Uterus (tissue), 2 donors: ENCODE data around the gene COG7.

Experiments
- CTCF ChIP-seq, 4 experiments: fragments of 200-600 bp in 2 of 4; fragments of 450-650 bp in 2 of 4; sonication (generic) in 2 of 4; IDR thresholded peaks; one replicate each; pipeline ENCODE4 v1.5.1; 2016 to 2019; ENCODE audit warnings: antibody characterized with exemption in 4 of 4, mild to moderate bottlenecking in 2 of 4, moderate library complexity in 1 of 4
- POLR2A ChIP-seq, 2 donors: fragments of 450-650 bp; IDR thresholded peaks; one replicate each; pipeline ENCODE4 v1.6.1; 2016; ENCODE audit warnings: antibody characterized with exemption in 2 of 2, mild to moderate bottlenecking in 1 of 2, moderate library complexity in 1 of 2

- TF ChIP-seq POLR2A (IDR thresholded peaks at IDR 0.05), result no peak
- peak; percentile 75 to 90 (median 86) for TF ChIP-seq CTCF (IDR thresholded peaks at IDR 0.05)
Measured at GRCh38 chr16:23434380-23434779, 18.6 kb downstream of the COG7 start.
